Measurements from ENCODE around the gene ATP10A. TPM values are rescaled to one million over a fixed set of nuclear protein-coding genes. Genes with fewer than 3 reads are reported as not detected.

Gene ATP10A
- total RNA-seq, 1 experiment from 2014 or later: 3.9 TPM

DNA sequence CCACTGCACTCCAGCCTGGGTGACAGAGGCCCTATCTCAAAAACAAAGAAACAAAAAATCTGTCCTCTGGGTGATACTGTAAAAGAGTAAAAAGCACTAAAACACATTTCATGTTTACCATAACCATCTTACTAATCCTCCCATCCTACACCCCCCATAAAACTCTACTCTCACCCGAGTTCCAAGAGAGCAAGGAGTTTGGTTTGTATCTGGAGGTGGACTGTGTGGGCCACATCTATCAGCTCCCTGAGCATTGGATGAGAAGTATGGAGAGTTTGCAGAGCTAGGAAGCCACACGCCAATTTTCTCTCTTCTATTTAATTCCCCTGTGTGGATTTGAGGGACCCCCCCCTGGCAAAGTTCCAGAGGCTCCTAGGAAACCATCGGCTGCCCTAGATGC lies 80.0 kb downstream of the ATP10A start:
- Histone ChIP-seq H4K5ac (ENCODE audit: insufficient read length, low read depth, low read length) (no peak overlapping the region), H4K91ac (ENCODE audit: insufficient read length, low read depth, low read length) (no peak overlapping the region), H4K8ac (replicated peaks; ENCODE audit: insufficient read length, low read depth, low read length) (no peak overlapping the region), H3K27ac (ENCODE audit: insufficient read length, low read depth, low read length) (no peak overlapping the region), H3K9ac (ENCODE audit: extremely low read depth, insufficient read length, low read length) (no peak overlapping the region), H3K56ac (ENCODE audit: insufficient read length, low read depth, low read length) (no peak overlapping the region), H3K79me2 (ENCODE audit: insufficient read depth, low read length) (no peaks in the 10 kb centered on the region), H3K9me3 (ENCODE audit: control insufficient read depth, low read depth, low read length) (no peaks in the 10 kb centered on the region), H3K23me2 (ENCODE audit: insufficient read length, low read depth, low read length, poor library complexity, severe bottlenecking) (no peaks in the 10 kb centered on the region), H2AK5ac (ENCODE audit: insufficient read length, low read length) (no peak overlapping the region), H2BK120ac (ENCODE audit: low read depth, low read length, poor library complexity, severe bottlenecking) (no peak overlapping the region), H3K18ac (ENCODE audit: insufficient read length, low read depth, low read length) (no peak overlapping the region), H4K20me1 (ENCODE audit: control insufficient read depth, insufficient read depth, insufficient read length) (no peaks in the 10 kb centered on the region), H3K4me1 (ENCODE audit: insufficient read depth, low read length) (no peaks in the 10 kb centered on the region; the same call in 1 of the 2 replicates), H2BK12ac (ENCODE audit: insufficient read length, low read depth, low read length) (no peak overlapping the region), H3K4ac (ENCODE audit: low read depth, low read length) (no peak overlapping the region), H2BK15ac (ENCODE audit: low read depth, low read length) (no peak overlapping the region), H3K14ac (ENCODE audit: insufficient read depth, low read length) (no peak overlapping the region), H2BK20ac (ENCODE audit: low read depth, low read length, poor library complexity, severe bottlenecking) (no peak overlapping the region), H3K27me3 (ENCODE audit: insufficient read depth, low read length) (no peaks in the 10 kb centered on the region), H3K23ac (ENCODE audit: insufficient read length, low read depth, low read length) (no peak overlapping the region), H3K4me2 (ENCODE audit: insufficient read depth, insufficient read length, low read length) (no peak overlapping the region), H2BK5ac (ENCODE audit: insufficient read length, low read length) (no peak overlapping the region), H2AFZ (ENCODE audit: low read length) (no peak overlapping the region), H3T11ph (ENCODE audit: low read length) (no peak overlapping the region), H3K79me1 (ENCODE audit: insufficient read depth, low read depth, low read length, poor library complexity, severe bottlenecking) (no peaks in the 10 kb centered on the region)
- H3K4me3 Mint-ChIP-seq: no peak overlapping the region
- no peaks in the 10 kb centered on the region; a peak in 1 of 7 replicates for H3K36me3 Mint-ChIP-seq (ENCODE audit: insufficient read depth in 1 of 3, low read depth in 3 of 3)
- H3K27ac Mint-ChIP-seq: no peak overlapping the region; a peak in 1 of 7 replicates
- DNase-seq: no peak
- peaks cover 3% of the 10 kb centered on the region; the same call in 1 of the 2 replicates for H3K27me3 Mint-ChIP-seq (ENCODE audit: low read depth)
- peaks cover 16 to 17% of the 10 kb centered on the region in 2 experiments for H3K4me1 Mint-ChIP-seq
- 100% methylated on average over 1 of the region's 3 CpGs for WGBS (ENCODE audit: extremely low coverage, insufficient read length, low lambda C conversion rate)
- H3K9me3 Mint-ChIP-seq: no peaks in the 10 kb centered on the region; a peak in 1 of 5 replicates
- TF ChIP-seq, protein P1, sequence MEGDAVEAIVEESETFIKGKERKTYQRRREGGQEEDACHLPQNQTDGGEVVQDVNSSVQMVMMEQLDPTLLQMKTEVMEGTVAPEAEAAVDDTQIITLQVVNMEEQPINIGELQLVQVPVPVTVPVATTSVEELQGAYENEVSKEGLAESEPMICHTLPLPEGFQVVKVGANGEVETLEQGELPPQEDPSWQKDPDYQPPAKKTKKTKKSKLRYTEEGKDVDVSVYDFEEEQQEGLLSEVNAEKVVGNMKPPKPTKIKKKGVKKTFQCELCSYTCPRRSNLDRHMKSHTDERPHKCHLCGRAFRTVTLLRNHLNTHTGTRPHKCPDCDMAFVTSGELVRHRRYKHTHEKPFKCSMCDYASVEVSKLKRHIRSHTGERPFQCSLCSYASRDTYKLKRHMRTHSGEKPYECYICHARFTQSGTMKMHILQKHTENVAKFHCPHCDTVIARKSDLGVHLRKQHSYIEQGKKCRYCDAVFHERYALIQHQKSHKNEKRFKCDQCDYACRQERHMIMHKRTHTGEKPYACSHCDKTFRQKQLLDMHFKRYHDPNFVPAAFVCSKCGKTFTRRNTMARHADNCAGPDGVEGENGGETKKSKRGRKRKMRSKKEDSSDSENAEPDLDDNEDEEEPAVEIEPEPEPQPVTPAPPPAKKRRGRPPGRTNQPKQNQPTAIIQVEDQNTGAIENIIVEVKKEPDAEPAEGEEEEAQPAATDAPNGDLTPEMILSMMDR (conservative IDR thresholded peaks at IDR 0.05): no peak
